HG03521 (cell line): Measurements from ENCODE around the gene COG2.
"Not testable (repeated sequence)": the region's sequence is repeated elsewhere in the genome, so short reads cannot be mapped to it uniquely, and the experiment has no call there.

Experiments
- ATAC-seq: cut with Tn5 transposase; IDR thresholded peaks from one replicate; pipeline ENCODE4 v1.9.1; 2021; ENCODE audit warnings: mild to moderate bottlenecking, moderate library complexity; ENCODE audit not compliant: unreplicated experiment

The COG2 gene

DNA sequence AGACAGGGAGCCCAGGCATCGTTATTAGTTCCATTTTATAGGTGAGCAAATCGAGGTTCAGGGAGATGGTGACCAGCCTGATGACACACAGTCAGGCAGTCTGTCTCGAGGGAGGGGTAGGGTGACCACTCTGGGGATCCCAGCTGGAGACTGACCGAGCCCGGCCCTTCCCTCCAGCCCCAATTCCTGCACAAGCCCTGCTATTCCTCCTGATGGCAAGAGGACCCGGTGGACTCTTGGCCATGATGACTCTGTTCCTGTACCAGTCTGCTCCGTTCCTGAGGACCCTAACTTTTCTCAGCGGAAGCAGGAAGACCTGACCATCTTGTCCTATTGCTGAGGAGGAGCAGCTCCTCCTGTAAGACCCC, 71.2 kb downstream of the COG2 start:
- no peak for ATAC-seq

DNA sequence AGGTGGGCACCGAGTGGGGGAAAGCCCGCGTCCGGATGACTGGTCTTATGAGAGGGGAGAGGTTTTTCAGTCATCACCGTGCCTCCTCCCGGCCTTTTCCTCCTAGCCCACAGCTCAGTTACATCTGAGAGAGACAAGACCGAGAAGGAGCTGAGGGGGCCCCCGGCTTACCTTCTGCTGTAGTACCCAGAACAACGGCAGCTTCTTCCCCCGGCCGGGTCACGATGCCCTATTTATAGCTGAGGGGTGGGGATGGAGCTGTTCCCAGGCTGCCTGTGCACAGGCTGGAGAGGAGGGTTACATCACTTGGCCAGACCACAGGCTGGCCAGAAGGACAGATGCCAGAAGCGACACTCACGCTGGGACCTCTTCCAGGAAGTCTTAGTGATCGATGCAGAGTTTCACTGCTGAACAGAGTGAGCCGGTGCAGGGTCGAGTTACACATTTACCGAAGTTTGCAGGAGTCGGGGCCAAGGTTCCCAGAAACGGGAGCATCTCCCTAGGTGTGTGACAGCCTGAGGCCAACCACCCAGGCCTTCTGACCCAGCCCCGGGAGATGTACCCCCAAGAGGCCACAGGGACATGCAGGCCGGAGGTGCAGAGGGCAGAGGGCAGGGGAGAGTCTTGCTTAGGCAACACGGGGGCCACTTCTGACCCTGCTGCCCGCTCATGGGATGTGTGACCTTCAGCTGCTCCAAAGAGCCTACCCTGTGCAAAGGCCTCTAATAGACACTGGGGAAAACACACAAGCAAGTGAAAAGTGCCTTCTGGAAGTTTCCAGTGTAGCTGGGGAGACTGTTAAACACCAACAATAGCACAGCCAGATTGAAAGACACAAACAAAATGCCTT, 71.9 kb downstream of the COG2 start, which contains the start of gene AGT:
Gene AGT (minus strand): TSS at position 208 of the 850 bp plus-strand sequence. CDS start 3,299 bp downstream, outside the sequence.
- ATAC-seq: no peak

- no peak for ATAC-seq
These were observed 73.2 kb downstream of the COG2 start for GRCh38 chr1:230715510-230715909.

- ATAC-seq: not testable (repeated sequence)
These were observed 74.2 kb downstream of the COG2 start for GRCh38 chr1:230716453-230716852.

DNA sequence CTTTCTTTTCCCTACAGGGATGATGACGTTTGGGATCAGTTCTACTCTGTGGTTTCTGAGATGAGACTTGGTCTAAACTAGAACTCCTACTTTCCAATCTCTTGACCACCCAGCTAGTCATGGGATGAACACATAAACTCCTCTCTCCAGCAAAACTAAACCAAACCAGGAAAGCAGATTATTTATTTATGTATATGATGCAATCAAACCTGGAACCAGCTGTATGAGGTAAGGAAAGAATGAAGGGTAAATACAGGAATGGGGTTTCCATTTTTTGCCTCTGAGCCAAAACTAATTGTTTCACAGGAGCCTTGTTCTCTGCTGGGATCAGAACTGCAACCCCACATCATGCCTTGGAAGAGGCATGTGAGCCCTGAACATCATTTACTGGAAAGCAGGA, 75.0 kb downstream of the COG2 start:
- ATAC-seq: no peak

GRCh38 chr1:230721849-230722522, 79.7 kb downstream of the COG2 start:
- not testable (repeated sequence) for ATAC-seq

GRCh38 chr1:230725256-230726012, 83.2 kb downstream of the COG2 start:
- no peak for ATAC-seq

DNA sequence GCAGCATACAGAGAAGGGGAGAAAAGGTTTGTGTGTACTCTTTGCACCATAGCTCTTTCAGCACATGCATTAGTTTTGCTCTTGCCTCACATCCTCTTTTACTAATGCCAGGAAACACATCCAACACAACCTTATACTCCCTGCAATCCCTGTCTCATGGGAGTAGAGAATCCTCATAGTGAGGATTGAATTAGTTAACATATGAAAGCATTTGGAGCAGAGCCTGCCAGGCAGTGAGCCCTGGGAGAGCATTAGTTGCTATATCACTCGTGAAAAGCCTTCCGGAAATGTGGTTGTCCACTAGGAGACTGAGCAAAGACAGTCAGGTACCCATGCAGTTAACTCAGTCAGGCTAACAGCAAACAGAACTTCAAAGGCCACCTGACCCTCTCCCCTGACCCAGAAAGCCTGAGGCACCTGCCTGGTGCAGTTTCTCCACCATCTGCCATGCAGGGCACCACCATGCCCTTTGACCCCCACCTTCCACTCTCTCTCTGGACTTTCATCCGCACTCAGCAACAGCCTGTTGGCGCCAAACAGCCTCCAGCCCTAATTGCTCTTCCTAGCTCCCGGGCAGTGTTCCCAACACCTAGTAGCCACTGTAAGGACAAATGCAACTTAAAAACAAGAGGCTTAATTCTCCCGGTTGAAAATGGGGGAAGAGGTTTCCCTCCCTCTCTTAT, 86.6 kb downstream of the COG2 start:
- ATAC-seq: no peak

GRCh38 chr1:230730977-230731376, 88.7 kb downstream of the COG2 start:
- no peak for ATAC-seq

DNA sequence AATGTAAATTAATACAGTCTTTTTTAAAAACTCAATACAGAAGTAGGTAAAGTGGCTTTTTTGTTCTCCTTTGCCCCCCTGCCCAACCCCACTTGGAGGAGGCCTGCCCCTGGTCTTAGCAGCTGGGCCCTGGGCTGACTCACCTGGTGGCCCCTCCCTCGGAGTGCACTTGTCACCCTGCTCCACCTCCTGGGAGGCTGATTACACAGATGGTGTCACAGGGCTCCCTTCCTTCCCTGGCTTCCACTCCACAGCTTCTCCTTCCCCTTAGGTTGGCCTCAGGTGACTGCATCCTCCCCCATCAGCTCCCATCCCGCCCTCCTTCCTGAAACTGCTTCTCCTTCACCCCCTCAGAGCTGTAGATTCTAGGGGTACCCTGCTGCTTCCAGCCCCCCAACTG, 93.2 kb downstream of the COG2 start:
- ATAC-seq: no peak

DNA sequence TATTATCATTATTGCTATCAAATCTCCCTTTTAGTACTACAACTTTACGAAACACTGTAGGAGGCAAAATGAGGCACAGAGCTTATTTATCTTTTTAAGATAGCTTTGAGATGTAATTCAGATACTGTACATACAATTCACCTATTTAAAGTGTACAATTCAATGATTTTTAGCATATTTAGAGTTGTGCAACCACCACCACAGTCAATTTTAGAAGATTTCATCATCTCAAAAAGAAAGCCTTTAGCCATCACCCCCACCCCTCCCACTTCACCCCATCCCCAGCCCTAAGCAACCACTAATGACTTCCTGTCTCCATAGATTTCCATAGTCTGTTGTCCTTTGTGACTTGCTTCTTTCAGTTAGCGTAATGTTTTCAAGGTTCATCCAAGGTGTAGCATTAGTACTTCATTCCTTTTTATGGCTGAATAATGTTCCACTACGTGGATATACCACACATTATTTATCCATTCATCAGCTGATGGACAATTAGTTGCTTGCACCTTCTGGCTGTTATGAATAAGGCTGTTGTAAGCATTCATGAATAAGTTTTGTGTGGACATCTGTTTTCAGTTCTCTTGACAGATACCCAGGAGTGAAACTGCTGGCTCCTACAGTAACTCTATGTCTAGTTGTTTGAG, 95.5 kb downstream of the COG2 start:
- no peak for ATAC-seq

DNA sequence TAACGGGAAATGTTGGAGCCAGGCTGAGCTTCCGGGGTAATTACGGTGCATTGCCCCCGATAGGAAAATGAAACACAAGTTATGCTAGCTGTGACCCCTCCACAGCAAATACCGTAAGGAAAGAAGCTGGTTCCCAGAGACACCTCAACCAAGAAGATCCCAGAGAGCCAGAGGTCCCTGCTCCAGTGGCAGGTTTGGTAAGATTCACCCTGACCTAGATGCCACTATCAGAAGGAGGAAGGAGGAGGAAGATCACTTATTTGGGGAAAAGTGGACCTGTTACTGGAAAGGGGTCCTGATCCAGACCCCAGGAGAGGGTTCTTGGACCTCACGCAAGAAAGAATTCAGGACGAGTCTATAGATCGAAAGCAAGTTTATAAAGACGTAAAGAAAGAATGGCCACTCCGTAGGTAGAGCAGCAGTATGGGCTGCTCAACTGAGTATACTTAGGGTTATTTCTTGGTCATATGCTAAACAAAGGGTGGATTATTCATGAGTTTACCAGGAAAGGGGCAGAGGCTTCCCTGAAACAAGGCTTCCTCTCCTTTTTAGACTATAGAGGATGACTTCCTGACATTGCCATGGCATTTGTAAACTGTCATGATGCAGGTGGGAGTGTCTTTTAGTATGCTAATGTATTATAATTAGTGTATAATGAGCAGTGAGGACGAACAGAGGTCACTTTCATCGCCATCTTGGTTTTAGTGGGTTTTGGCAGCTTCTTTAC, 97.4 kb downstream of the COG2 start:
- ATAC-seq: no peak
